ENCODE results near the gene ZNF277.
"Not testable (repeated sequence)": the region's sequence is repeated elsewhere in the genome, so short reads cannot be mapped to it uniquely, and the experiment has no call there.

The ZNF277 gene

DNA sequence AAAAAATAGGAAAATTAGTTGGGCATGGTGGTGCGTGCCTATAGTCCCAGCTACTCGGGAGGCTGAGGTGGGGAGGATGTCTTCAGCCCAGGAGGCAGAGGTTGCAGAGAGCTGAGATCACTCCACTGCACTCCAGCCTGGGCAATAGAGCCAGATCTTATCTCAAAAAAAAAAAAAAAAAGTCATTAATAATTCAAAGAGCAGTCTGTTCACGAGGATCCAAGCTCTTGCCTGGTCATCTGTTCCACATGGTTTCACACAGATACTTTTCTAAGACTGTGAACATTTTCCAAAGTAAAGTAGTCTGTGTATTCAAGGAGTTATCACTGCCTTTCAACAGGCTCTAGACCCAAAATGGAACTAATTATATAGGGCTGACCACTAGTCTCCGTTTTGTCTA, 86.9 kb downstream of the ZNF277 start:
- DNase-seq (ENCODE audit: low read depth): no peak

GRCh38 chr7:112296432-112296831, 89.9 kb downstream of the ZNF277 start:
- DNase-seq (ENCODE audit: low read depth): no peak

- no peak for DNase-seq (ENCODE audit: low read depth)
Measured at GRCh38 chr7:112297681-112298080, 91.2 kb downstream of the ZNF277 start.

DNA sequence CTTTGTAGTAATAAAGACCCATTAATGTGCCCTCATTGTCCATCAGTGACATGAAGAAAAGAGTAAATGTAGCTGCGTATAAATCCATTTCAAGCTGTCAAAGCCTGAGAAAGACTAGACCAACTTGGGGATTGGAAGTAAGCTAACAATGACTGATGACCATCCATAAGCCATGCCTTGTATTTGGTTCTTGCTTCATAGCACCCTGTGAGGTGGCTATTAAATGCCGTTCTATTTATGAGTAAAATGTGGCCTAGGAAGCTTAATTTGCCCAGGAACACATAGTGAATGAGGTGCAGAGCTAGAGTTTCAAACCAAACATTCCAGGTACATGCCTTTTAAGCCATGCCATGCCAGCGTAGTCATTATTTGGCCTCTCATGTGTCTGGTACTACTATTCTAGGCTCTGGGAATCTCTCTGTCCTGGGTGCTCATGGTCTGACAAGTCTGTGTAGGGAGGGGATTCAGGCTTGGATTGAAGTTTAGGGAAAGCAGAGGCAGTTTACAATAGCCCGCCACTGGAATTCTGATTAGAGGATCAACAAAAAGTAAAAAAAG, 92.1 kb downstream of the ZNF277 start:
- DNase-seq (ENCODE audit: low read depth): no peak

GRCh38 chr7:112300072-112300471, 93.6 kb downstream of the ZNF277 start:
- no peak for DNase-seq (ENCODE audit: low read depth)

DNA sequence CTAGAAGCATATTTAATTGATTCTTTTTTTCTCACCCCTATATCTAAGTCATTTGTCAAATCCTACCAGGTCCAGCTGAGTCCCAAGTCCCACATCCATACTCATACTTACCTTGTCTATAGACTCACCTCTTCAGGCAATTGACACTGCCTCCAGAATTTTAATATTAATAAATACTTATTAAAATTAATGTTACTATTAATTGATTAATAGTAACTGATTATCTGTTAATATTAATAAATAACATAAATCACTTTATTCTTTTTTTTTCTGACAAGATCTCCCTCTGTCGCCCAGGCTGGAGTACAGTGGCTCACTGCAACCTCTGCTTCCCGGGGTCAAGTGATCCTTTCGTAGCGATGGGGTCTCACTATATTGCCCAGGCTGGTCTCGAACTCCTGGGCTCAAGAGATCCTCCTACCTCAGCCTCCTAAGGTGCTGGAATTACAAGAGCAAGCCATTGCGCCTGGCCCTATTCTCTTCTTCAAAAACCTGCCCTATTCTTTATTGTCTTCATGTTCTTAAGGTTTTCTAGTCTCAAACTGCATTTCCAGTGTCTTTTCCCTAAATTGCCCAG, 94.4 kb downstream of the ZNF277 start:
- no peak for DNase-seq (ENCODE audit: low read depth)

DNA sequence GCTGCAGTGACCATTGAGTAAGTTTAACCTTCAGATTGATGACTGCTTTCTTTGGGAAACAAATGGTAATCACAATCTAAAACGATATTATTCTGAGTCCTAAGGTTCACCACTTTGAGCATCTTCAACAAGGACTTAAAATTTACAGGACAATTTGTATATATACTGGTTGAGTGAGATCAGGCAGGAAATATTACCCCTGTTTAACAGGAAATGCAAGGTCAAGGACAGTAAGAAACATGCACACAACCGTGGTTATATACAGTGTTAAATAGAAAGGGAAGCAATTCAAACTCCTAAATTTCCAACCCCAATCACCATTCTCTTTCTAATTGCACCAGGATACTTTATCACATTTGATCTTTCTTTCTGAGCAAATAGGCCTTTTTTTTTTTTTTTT, 96.1 kb downstream of the ZNF277 start:
- no peak for DNase-seq (ENCODE audit: low read depth)

DNA sequence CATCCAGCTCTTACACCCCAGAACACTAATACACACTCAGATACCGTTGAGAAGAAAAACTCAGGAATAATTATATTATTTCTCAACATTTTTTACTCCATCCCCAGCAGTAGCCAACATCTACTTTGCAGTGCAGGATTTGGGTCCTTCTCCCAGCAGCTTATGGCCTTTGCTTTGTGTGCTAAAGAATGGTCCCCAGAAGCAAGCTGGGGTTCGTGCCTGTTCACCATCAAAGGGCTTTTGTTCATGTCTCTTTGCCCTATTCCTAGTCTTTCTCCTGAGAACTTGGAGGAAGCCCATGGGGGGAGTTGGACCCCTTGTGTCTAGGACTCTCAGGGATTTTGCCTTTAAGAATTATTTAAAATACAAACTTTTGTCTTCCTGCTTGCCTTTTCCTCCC, 100.4 kb downstream of the ZNF277 start:
- no peak for DNase-seq (ENCODE audit: low read depth)

GRCh38 chr7:112307506-112307905, 101.0 kb downstream of the ZNF277 start:
- DNase-seq (ENCODE audit: low read depth): no peak

DNA sequence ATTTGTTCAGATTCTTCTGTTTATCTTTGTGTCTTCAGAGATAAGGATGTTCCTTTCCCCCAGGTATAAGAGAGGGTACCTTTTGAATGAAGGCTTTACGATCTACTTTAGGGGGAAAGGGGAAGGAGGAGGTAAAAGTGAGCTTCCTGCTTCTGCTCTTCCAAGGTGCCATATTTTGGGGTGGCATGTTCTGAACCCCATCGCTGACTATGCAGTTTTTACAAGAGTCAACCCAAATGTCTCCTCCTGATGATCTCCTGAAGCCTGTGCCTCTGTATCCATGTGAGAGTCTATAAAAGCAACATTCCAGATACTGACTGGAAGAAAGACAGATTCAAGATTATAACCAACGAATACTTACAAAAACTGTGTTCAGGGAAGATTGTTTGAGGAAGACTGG, 102.5 kb downstream of the ZNF277 start:
- no peak for DNase-seq (ENCODE audit: low read depth)

DNA sequence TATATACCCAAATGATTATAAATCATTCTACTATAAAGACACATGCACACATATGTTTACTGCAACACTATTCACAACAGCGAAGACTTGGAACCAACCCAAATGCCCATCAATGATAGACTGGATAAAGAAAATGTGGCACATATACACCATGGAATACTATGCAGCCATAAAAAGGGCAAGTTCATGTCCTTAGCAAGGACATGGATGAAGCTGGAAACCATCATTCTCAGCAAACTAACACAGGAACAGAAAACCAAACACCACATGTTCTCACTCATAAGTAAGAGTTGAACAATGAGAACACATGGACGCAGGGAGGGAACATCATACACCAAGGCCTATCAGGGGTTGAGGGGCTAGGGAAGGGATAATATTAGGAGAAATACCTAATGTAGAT, 110.3 kb downstream of the ZNF277 start:
- DNase-seq (ENCODE audit: low read depth): not testable (repeated sequence)

DNA sequence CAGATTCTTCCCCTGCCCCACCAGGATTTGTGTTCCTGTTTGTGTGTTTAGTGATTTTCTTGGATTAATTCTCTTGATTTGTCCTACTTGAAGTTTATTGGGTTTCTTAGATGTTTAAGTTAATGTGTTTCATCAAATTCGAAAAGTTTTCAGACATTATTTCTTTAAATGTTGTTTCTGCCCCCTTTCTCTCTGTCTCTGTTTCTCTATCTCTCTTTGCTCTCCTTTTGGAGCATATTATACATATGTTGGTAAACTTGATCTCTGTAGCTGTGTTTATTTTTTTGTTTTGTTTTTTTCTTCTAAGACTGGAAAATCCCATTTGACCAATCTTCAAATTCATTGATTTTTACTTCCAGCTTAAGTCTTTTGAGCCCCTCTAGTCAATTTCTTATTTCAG, 115.6 kb downstream of the ZNF277 start:
- DNase-seq (ENCODE audit: low read depth): no peak

DNA sequence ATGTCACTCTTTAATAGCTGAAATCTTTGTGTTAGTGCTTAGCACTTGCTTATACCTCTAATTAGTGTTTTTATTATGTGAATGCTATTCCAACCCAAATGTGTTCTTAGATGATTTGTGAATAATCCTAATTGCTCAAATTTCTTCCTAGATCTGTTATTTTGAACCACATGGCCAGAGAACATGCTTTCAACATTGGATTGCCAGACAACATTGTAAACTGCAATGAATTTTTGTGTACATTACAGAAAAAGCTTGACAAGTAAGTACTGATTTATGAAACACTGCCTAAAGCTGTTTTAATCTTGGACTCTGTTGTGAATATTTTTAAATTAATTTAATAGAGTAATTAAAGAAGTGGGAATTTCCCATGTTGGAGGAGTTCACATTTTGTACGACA, 121.1 kb downstream of the ZNF277 start:
- DNase-seq (ENCODE audit: low read depth): no peak

GRCh38 chr7:112331492-112331891, 125.0 kb downstream of the ZNF277 start:
- DNase-seq (ENCODE audit: low read depth): no peak

DNA sequence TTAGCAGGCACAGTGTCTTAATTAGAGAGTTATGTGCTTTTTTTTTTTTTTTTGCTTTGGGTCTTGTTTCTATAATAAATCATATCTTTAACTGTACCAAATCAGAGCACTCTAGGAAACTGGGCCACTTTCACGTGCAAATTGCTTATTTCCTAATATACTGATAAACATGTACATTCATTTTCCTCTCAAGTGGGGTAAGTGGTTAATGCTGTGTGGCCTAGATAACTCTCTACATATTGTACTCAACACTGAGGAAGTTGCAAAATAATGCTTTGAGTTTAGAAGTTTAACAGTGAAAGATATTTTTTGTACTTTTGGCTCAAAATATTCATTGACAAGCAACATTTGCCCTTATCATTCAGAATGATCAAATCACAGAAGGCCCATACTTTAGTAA, 127.9 kb downstream of the ZNF277 start:
- DNase-seq (ENCODE audit: low read depth): no peak

DNA sequence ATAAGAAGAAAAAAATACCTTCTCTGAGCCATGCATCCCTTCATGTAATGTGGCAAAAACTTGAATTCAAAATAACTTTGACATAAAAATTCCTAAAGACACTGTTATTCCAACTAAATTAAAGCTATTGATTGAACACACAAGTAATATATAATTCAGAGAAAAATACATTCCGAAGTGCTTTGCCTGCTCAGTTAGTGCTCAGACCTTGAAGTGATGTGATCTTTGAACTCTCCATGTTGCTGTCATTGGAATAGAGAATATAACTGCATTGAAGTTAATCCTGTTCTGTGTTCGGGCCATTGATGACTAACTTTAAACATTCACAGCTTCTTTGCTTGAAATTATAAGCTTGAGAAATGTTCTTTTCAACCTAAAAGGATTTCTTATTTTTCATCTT, 129.8 kb downstream of the ZNF277 start:
- DNase-seq (ENCODE audit: low read depth): no peak

GRCh38 chr7:112336936-112337576, 130.6 kb downstream of the ZNF277 start:
- no peak for DNase-seq (ENCODE audit: low read depth)

- DNase-seq (ENCODE audit: low read depth): no peak
Measured at GRCh38 chr7:112337892-112338291, 131.4 kb downstream of the ZNF277 start.

- DNase-seq (ENCODE audit: low read depth): no peak
Measured at GRCh38 chr7:112338786-112339185, 132.3 kb downstream of the ZNF277 start.

DNA sequence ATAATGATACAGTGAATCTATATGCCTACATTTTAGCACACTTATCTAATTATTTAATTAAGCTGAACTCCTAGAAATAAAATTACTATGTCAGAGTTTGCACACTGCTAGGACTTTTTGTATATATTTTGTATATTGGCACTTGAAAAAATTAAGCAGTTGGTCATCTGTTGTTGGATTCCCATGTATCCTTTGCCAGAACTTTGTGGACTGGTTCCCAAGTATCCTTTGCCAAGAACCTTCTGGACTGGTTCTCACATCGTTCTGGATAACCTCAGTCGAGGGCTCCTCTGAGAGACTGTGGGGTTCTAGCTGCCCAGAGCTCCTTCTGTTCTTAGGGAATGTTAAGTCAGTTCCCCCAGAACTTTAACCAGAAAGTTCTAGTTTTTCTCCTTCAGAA, 135.0 kb downstream of the ZNF277 start:
- DNase-seq (ENCODE audit: low read depth): no peak

GRCh38 chr7:112346381-112347060, 140.0 kb downstream of the ZNF277 start:
- DNase-seq (ENCODE audit: low read depth): no peak

DNA sequence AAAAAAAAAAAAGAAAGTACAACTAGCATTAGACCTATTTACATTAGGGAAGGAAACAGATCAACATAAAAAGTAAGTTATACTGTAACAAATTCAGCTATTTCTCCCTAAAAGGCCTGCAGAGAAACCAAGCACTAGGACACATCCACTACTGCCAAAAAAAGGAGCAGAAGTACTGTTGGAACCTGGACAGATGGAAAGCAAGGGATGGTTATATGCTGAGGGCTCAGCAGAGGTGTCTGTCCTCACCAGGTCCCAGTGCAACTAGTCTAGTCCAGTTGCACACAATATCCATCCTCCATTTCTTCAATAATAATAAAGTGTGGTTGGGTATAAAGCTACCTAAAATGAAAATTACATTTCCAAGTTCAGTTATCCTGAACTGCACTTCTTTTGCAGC, 140.6 kb downstream of the ZNF277 start:
- no peak for DNase-seq (ENCODE audit: low read depth)

DNA sequence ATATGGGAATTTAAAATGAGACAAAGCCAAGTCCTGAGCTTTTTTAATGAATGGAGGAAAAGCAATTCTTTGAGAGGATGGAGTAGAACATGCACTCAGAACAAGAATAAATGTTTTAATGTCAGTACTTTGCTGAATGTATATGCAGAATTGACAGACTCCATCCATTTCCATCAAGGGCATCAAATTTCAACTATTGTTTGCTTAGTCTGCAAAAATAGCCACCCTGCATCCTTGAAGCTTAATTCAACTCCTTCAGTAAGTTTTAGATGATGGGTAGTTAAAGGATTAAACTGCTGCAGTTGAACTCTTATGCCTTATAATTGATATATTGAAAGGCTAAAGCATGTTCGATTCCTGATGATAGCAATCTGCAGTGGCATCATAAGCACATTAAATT, 144.1 kb downstream of the ZNF277 start:
- no peak for DNase-seq (ENCODE audit: low read depth)

Measured in activated gamma-delta T cell treated with anti-CD3 and anti-CD28 coated beads, Interleukin-2, amount 50 U/mL, for 16 hours (primary cell).